Embryonic facial prominence (tissue), 1 donor: ENCODE measurements around the gene ANKRD11.

Experiments used
- DNase-seq: peaks from one replicate; pipeline ENCODE4 v3.0.0-alpha.2; 2016; ENCODE audit errors: extremely low spot score

ANKRD11 gene

GRCh38 chr16:89283449-89283848 lies 206.9 kb downstream of the ANKRD11 start:
- no peak for DNase-seq

- DNase-seq = no peak
Observed at GRCh38 chr16:89282523-89282922, 207.8 kb downstream of the ANKRD11 start.

GRCh38 chr16:89281829-89282228 lies 208.5 kb downstream of the ANKRD11 start:
- no peak for DNase-seq

- no peak for DNase-seq
Observed at GRCh38 chr16:89281189-89281577, 209.2 kb downstream of the ANKRD11 start.

GRCh38 chr16:89280546-89281188 lies 209.7 kb downstream of the ANKRD11 start:
- no peak for DNase-seq

- no peak for DNase-seq
Observed at GRCh38 chr16:89279666-89280481, 210.5 kb downstream of the ANKRD11 start.

GRCh38 chr16:89278441-89279240 lies 211.7 kb downstream of the ANKRD11 start:
- DNase-seq = no peak

- no peak for DNase-seq
Observed at GRCh38 chr16:89277641-89278341, 212.6 kb downstream of the ANKRD11 start.

GRCh38 chr16:89277049-89277448 lies 213.3 kb downstream of the ANKRD11 start:
- DNase-seq = no peak

- DNase-seq = no peak
Observed at GRCh38 chr16:89275837-89276720, 214.3 kb downstream of the ANKRD11 start.

GRCh38 chr16:89275284-89275584 lies 215.1 kb downstream of the ANKRD11 start:
- no peak for DNase-seq

- DNase-seq = no peak
Observed at GRCh38 chr16:89274561-89275283, 215.6 kb downstream of the ANKRD11 start.

GRCh38 chr16:89273741-89274472 lies 216.5 kb downstream of the ANKRD11 start:
- DNase-seq = no peak

GRCh38 chr16:89272631-89273030 lies 217.7 kb downstream of the ANKRD11 start:
- no peak for DNase-seq

- DNase-seq = no peak
Observed at GRCh38 chr16:89270666-89271345, 219.6 kb downstream of the ANKRD11 start.

- DNase-seq = no peak
Observed at GRCh38 chr16:89269805-89270665, 220.3 kb downstream of the ANKRD11 start.

- no peak for DNase-seq
Observed at GRCh38 chr16:89268987-89269735, 221.2 kb downstream of the ANKRD11 start.
